ENCODE measurements around the gene KIF26B. TPM values are rescaled to one million over a fixed set of nuclear protein-coding genes. Genes with fewer than 3 reads are reported as not detected.

The KIF26B gene
- total RNA-seq, 4 donors from 2014 or later, result 3.6 to 7.0 (median 5.2) TPM

- H3K9me3 ChIP-seq, result no peaks in the 10 kb centered on the region
- no peaks in the 10 kb centered on the region for H3K36me3 ChIP-seq
- no peak overlapping the region for H3K4me3 ChIP-seq
- DNase-seq (ENCODE audit: low spot score in 2 of 2), result no peak
- TF ChIP-seq POLR2A (IDR thresholded peaks at IDR 0.05) (no peak), CTCF (IDR thresholded peaks at IDR 0.05) (no peak), POLR2AphosphoS5 (IDR thresholded peaks at IDR 0.05) (no peak), EP300 (IDR thresholded peaks at IDR 0.05) (no peak)
- no peaks in the 10 kb centered on the region for H3K27me3 ChIP-seq
- H3K4me1 ChIP-seq, result peaks cover 3% of the 10 kb centered on the region
- 74% methylated on average over 10 of the region's 10 CpGs for WGBS
- no peak overlapping the region for H3K27ac ChIP-seq
Measured at GRCh38 chr1:245337829-245338484, 183.2 kb downstream of the KIF26B start.

- Histone ChIP-seq H3K27ac (no peak overlapping the region), H3K9me3 (no peaks in the 10 kb centered on the region), H3K36me3 (no peaks in the 10 kb centered on the region), H3K27me3 (no peaks in the 10 kb centered on the region), H3K4me1 (peaks cover 3% of the 10 kb centered on the region), H3K4me3 (no peak overlapping the region)
- 95% methylated on average over 5 of the region's 5 CpGs for WGBS
- TF ChIP-seq EP300 (IDR thresholded peaks at IDR 0.05), result no peak
- TF ChIP-seq POLR2A (IDR thresholded peaks at IDR 0.05), result no peak
- TF ChIP-seq POLR2AphosphoS5 (IDR thresholded peaks at IDR 0.05), result no peak
- no peak for TF ChIP-seq CTCF (IDR thresholded peaks at IDR 0.05)
- no peak for DNase-seq (ENCODE audit: low spot score in 2 of 2)
Measured at GRCh38 chr1:245338485-245338877, 183.7 kb downstream of the KIF26B start.

- no peaks in the 10 kb centered on the region for H3K9me3 ChIP-seq
- TF ChIP-seq POLR2A (IDR thresholded peaks at IDR 0.05), result no peak
- no peak for TF ChIP-seq CTCF (IDR thresholded peaks at IDR 0.05)
- TF ChIP-seq EP300 (IDR thresholded peaks at IDR 0.05), result no peak
- no peak for TF ChIP-seq POLR2AphosphoS5 (IDR thresholded peaks at IDR 0.05)
- no peaks in the 10 kb centered on the region for H3K4me1 ChIP-seq
- H3K36me3 ChIP-seq, result no peaks in the 10 kb centered on the region
- no peak overlapping the region for H3K27ac ChIP-seq
- no peak overlapping the region for H3K4me3 ChIP-seq
- no peak for DNase-seq (ENCODE audit: low spot score in 2 of 2)
- 93% methylated on average over 5 of the region's 5 CpGs for WGBS
- no peaks in the 10 kb centered on the region for H3K27me3 ChIP-seq
Measured at GRCh38 chr1:245341743-245342142, 187.0 kb downstream of the KIF26B start.

GRCh38 chr1:245345191-245345884, 190.6 kb downstream of the KIF26B start:
- no peaks in the 10 kb centered on the region for H3K4me1 ChIP-seq
- WGBS, result 86% methylated on average over 25 of the region's 25 CpGs
- no peaks in the 10 kb centered on the region for H3K36me3 ChIP-seq
- H3K27ac ChIP-seq, result no peak overlapping the region
- TF ChIP-seq CTCF (IDR thresholded peaks at IDR 0.05) (no peak), EP300 (IDR thresholded peaks at IDR 0.05) (no peak), POLR2AphosphoS5 (IDR thresholded peaks at IDR 0.05) (no peak), POLR2A (IDR thresholded peaks at IDR 0.05) (no peak)
- no peaks in the 10 kb centered on the region for H3K9me3 ChIP-seq
- no peaks in the 10 kb centered on the region for H3K27me3 ChIP-seq
- H3K4me3 ChIP-seq, result no peak overlapping the region
- no peak for DNase-seq (ENCODE audit: low spot score in 2 of 2)

GRCh38 chr1:245348626-245349025, 193.8 kb downstream of the KIF26B start:
- H3K9me3 ChIP-seq, result no peaks in the 10 kb centered on the region
- no peak for TF ChIP-seq CTCF (IDR thresholded peaks at IDR 0.05)
- no peak for TF ChIP-seq POLR2AphosphoS5 (IDR thresholded peaks at IDR 0.05)
- no peak for TF ChIP-seq EP300 (IDR thresholded peaks at IDR 0.05)
- no peak for TF ChIP-seq POLR2A (IDR thresholded peaks at IDR 0.05)
- DNase-seq (ENCODE audit: low spot score in 2 of 2), result no peak
- no peak overlapping the region for H3K4me3 ChIP-seq
- H3K27ac ChIP-seq, result no peak overlapping the region
- 87% methylated on average over 9 of the region's 9 CpGs for WGBS
- no peaks in the 10 kb centered on the region for H3K36me3 ChIP-seq
- H3K4me1 ChIP-seq, result no peaks in the 10 kb centered on the region
- H3K27me3 ChIP-seq, result no peaks in the 10 kb centered on the region

Measured in suprapubic skin (tissue), 4 donors.